Keratinocyte (primary cell): ENCODE measurements around the gene PDZD2. TPM values are rescaled to one million over a fixed set of nuclear protein-coding genes. Genes with fewer than 3 reads are reported as not detected.
"Not testable (repeated sequence)": the region's sequence is repeated elsewhere in the genome, so short reads cannot be mapped to it uniquely, and the experiment has no call there.

ENCODE experiments used
- DNase-seq: peaks from one replicate; pipeline ENCODE4 v3.0.0-alpha.2; 2011; ENCODE audit warnings: low read depth, missing footprints, low spot score
- FAIRE-seq: peaks from 2 replicates; lab custom pipeline; 2011; peaks lifted over from hg19 to GRCh38; lab: Jason Lieb, UNC
- H2AFZ ChIP-seq: 2 replicates; pipeline ENCODE4 v1.6.0; 2012; ENCODE audit warnings: low read length, control low read depth, inconsistent platforms; ENCODE audit not compliant: control insufficient read depth
- H3K27ac ChIP-seq: 2 replicates; pipeline ENCODE4 v1.5.1; 2011; ENCODE audit warnings: low read length; ENCODE audit not compliant: control insufficient read depth, insufficient read depth
- H3K27me3 ChIP-seq: 3 replicates; pipeline ENCODE4 v1.6.0; 2011; ENCODE audit warnings: low read length; ENCODE audit not compliant: control insufficient read depth, insufficient read depth; ENCODE audit errors: extremely low read depth
- H3K36me3 ChIP-seq, 2 experiments: 2 replicates in 1 of 2; 3 replicates in 1 of 2; pipeline ENCODE4 v1.5.1; 2011; ENCODE audit warnings: low read length in 2 of 2, mild to moderate bottlenecking in 1 of 2; ENCODE audit not compliant: control insufficient read depth in 2 of 2, insufficient read depth in 2 of 2; ENCODE audit errors: extremely low read depth in 1 of 2
- H3K4me1 ChIP-seq: 3 replicates; pipeline ENCODE4 v1.5.1; 2011; ENCODE audit warnings: low read length; ENCODE audit not compliant: control insufficient read depth, insufficient read depth; ENCODE audit errors: extremely low read depth
- H3K4me2 ChIP-seq: 3 replicates; pipeline ENCODE4 v1.6.0; 2011; ENCODE audit warnings: low read depth, low read length; ENCODE audit not compliant: control insufficient read depth, insufficient read depth; ENCODE audit errors: extremely low read depth
- H3K4me3 ChIP-seq, 3 experiments: fragments of 200-600 bp in 1 of 3; sonication (generic) in 1 of 3; 2 replicates in 2 of 3; 3 replicates in 1 of 3; pipeline ENCODE4 v1.5.1; 2011 to 2016; ENCODE audit warnings: low read length in 3 of 3, mild to moderate bottlenecking in 3 of 3, control low read depth in 2 of 3, inconsistent platforms in 1 of 3, low read depth in 1 of 3, mixed read lengths in 1 of 3, mixed run types in 1 of 3, moderate library complexity in 1 of 3; ENCODE audit not compliant: control insufficient read depth in 2 of 3, insufficient read depth in 2 of 3; ENCODE audit errors: extremely low read depth in 1 of 3
- H3K79me2 ChIP-seq: 2 replicates; pipeline ENCODE4 v1.6.0; 2012; ENCODE audit warnings: low read length; ENCODE audit not compliant: control insufficient read depth, insufficient read depth
- H3K9ac ChIP-seq: 3 replicates; pipeline ENCODE4 v1.6.0; 2011; ENCODE audit warnings: low read length; ENCODE audit not compliant: control insufficient read depth, insufficient read depth; ENCODE audit errors: extremely low read depth
- H3K9me1 ChIP-seq: 3 replicates; pipeline ENCODE4 v1.6.0; 2011; ENCODE audit warnings: low read length; ENCODE audit not compliant: control insufficient read depth, insufficient read depth; ENCODE audit errors: extremely low read depth
- H3K9me3 ChIP-seq: 2 replicates; pipeline ENCODE4 v1.5.1; 2012; ENCODE audit warnings: low read depth, low read length; ENCODE audit not compliant: control insufficient read depth
- H4K20me1 ChIP-seq: 3 replicates; pipeline ENCODE4 v1.6.0; 2011; ENCODE audit warnings: low read length; ENCODE audit not compliant: control insufficient read depth, insufficient read depth; ENCODE audit errors: extremely low read depth
- CTCF ChIP-seq, 3 experiments: IDR thresholded peaks in 1 of 3; conservative IDR thresholded peaks in 1 of 3; optimal IDR thresholded peaks in 1 of 3; 2 replicates in 2 of 3; 3 replicates in 1 of 3; pipeline versions ENCODE3 to v1.5.1; 2011; ENCODE audit warnings: low read length in 3 of 3, mild to moderate bottlenecking in 3 of 3, moderate library complexity in 2 of 3, control low read depth in 1 of 3, inconsistent platforms in 1 of 3; ENCODE audit not compliant: insufficient read depth in 2 of 3; ENCODE audit errors: extremely low read depth in 1 of 3
- EZH2 ChIP-seq: IDR thresholded peaks from one replicate; pipeline ENCODE4 v1.6.1; 2012; ENCODE audit warnings: inconsistent platforms, mild to moderate bottlenecking, low read length, moderate library complexity
- dilution Hi-C: fragments of 300-500 bp; cut with MboI; formaldehyde crosslinking; loops from one replicate; pipeline ENCODE4 v1.7.0; 2020; ENCODE audit warnings: low sequenced_read_pairs; ENCODE audit not compliant: extremely low pct_ligation_motif_present
- polyA plus RNA-seq, 5 experiments: library from polyadenylated mRNA; depleted of rRNA in 3 of 5; stranded (reverse) in 3 of 5; stranded (forward) in 1 of 5; unstranded in 1 of 5; fragments of >200 nt; gene quantifications; 1 replicate in 1 of 5; 2 replicates in 3 of 5; 3 replicates in 1 of 5; pipeline versions ENCODE4 v1.2.1 to v1.2.3, GENCODE V29; 2011 to 2012; ENCODE audit warnings: missing spikeins in 2 of 5, low read depth in 1 of 5, low replicate concordance in 1 of 5

Gene PDZD2
- polyA plus RNA-seq, 1 donor (not counting 4 experiments of a cell fraction or from before 2014, with no cell fraction given) = 7.3 TPM

GRCh38 chr5:31770998-31771397 is 132.1 kb downstream of the PDZD2 start:
- Histone ChIP-seq H2AFZ (no peak overlapping the region), H3K27ac (no peak overlapping the region), H3K4me3 (no peak overlapping the region), H3K4me2 (no peak overlapping the region), H3K9me1 (no peaks in the 10 kb centered on the region), H3K9me3 (no peaks in the 10 kb centered on the region), H4K20me1 (no peaks in the 10 kb centered on the region), H3K27me3 (peaks cover 3% of the 10 kb centered on the region), H3K9ac (no peak overlapping the region), H3K79me2 (no peaks in the 10 kb centered on the region), H3K4me1 (no peaks in the 10 kb centered on the region), H3K36me3 (no peaks in the 10 kb centered on the region)
- DNase-seq (no peak), FAIRE-seq (no peak)
- dilution Hi-C loops = no loop called here
- no peak for TF ChIP-seq EZH2
- no peak for TF ChIP-seq CTCF (optimal IDR thresholded peaks at IDR 0.05 in 1 of 3, IDR thresholded peaks at IDR 0.05 in 1 of 3, conservative IDR thresholded peaks at IDR 0.05 in 1 of 3; ENCODE audit: extremely low read depth in 1 of 3, insufficient read depth in 2 of 3, low read length in 3 of 3)

GRCh38 chr5:31771500-31771899 is 132.6 kb downstream of the PDZD2 start:
- H3K9me1 ChIP-seq = no peaks in the 10 kb centered on the region
- no peaks in the 10 kb centered on the region for H3K9me3 ChIP-seq
- dilution Hi-C loops = no loop called here
- no peak for DNase-seq
- no peak overlapping the region for H3K27ac ChIP-seq
- no peak for TF ChIP-seq EZH2
- no peak for TF ChIP-seq CTCF (optimal IDR thresholded peaks at IDR 0.05 in 1 of 3, IDR thresholded peaks at IDR 0.05 in 1 of 3, conservative IDR thresholded peaks at IDR 0.05 in 1 of 3; ENCODE audit: extremely low read depth in 1 of 3, insufficient read depth in 2 of 3, low read length in 3 of 3)
- H3K4me1 ChIP-seq = no peaks in the 10 kb centered on the region
- H3K36me3 ChIP-seq = no peaks in the 10 kb centered on the region
- H3K79me2 ChIP-seq = no peaks in the 10 kb centered on the region
- peaks cover 3% of the 10 kb centered on the region for H3K27me3 ChIP-seq
- no peak overlapping the region for H3K4me3 ChIP-seq
- no peaks in the 10 kb centered on the region for H4K20me1 ChIP-seq
- no peak overlapping the region for H2AFZ ChIP-seq
- no peak overlapping the region for H3K9ac ChIP-seq
- no peak for FAIRE-seq
- no peak overlapping the region for H3K4me2 ChIP-seq

- DNase-seq, FAIRE-seq, H3K4me3 ChIP-seq, dilution Hi-C loops, H4K20me1 ChIP-seq, H3K4me1 ChIP-seq, H3K79me2 ChIP-seq, H2AFZ ChIP-seq, H3K9me3 ChIP-seq, H3K9me1 ChIP-seq, H3K27me3 ChIP-seq, H3K4me2 ChIP-seq, H3K9ac ChIP-seq, H3K27ac ChIP-seq, H3K36me3 ChIP-seq: not testable (repeated sequence)
Observed at GRCh38 chr5:31776294-31776693, 137.4 kb downstream of the PDZD2 start.
